Smooth muscle cell (in vitro differentiated cells): ENCODE data around the gene PICK1. TPM values are rescaled to one million over a fixed set of nuclear protein-coding genes. Genes with fewer than 3 reads are reported as not detected.

Experiments
- DNase-seq: peaks from one replicate; lab custom pipeline; 2025; ENCODE audit not compliant: unreplicated experiment; lab: John Stamatoyannopoulos, UW
- H2AFZ ChIP-seq: fragments of 200-600 bp; sonication (generic); 2 replicates; pipeline ENCODE4 v1.6.0; 2016; ENCODE audit warnings: antibody characterized with exemption, low read depth, mild to moderate bottlenecking
- H3F3A ChIP-seq: fragments of 200-600 bp; sonication (generic); 2 replicates; pipeline ENCODE4 v1.6.0; 2017; ENCODE audit warnings: antibody characterized with exemption, low read depth
- H3K27ac ChIP-seq: fragments of 200-600 bp; sonication (generic); 2 replicates; pipeline ENCODE4 v1.5.1; 2016; ENCODE audit warnings: low read depth, mild to moderate bottlenecking
- H3K27me3 ChIP-seq: fragments of 200-600 bp; sonication (generic); 2 replicates; pipeline ENCODE4 v1.6.1; 2016; ENCODE audit warnings: low read depth, mild to moderate bottlenecking
- H3K36me3 ChIP-seq: fragments of 200-600 bp; sonication (generic); 2 replicates; pipeline ENCODE4 v1.5.1; 2016; ENCODE audit warnings: low read depth
- H3K4me1 ChIP-seq: fragments of 200-600 bp; sonication (generic); 2 replicates; pipeline ENCODE4 v1.5.1; 2016; ENCODE audit warnings: low read depth
- H3K4me2 ChIP-seq: fragments of 200-600 bp; sonication (generic); 2 replicates; pipeline ENCODE4 v1.6.0; 2016; ENCODE audit warnings: mild to moderate bottlenecking
- H3K4me3 ChIP-seq: fragments of 200-600 bp; sonication (generic); 2 replicates; pipeline ENCODE4 v1.5.1; 2016; ENCODE audit warnings: mild to moderate bottlenecking
- H3K79me2 ChIP-seq: fragments of 200-600 bp; sonication (generic); 2 replicates; pipeline ENCODE4 v1.6.0; 2016; ENCODE audit warnings: low read depth, mild to moderate bottlenecking
- H3K9ac ChIP-seq: fragments of 200-600 bp; sonication (generic); 2 replicates; pipeline ENCODE4 v1.6.0; 2016; ENCODE audit warnings: low read depth
- H3K9me3 ChIP-seq: fragments of 200-600 bp; sonication (generic); replicated peaks from 2 replicates; pipeline ENCODE4 v1.5.1; 2016; ENCODE audit warnings: low read depth
- H4K20me1 ChIP-seq: fragments of 200-600 bp; sonication (generic); 2 replicates; pipeline ENCODE4 v1.6.0; 2016; ENCODE audit warnings: low read depth
- WGBS: methylation state at CpG from one replicate; pipeline ENCODE4 v1.1.7; 2016; ENCODE audit warnings: low lambda C conversion rate; 5-methylcytosine and 5-hydroxymethylcytosine counted together
- polyA plus RNA-seq: library from polyadenylated mRNA; unstranded; fragments of >200 nt; fragmentation: Nextera tagmentation; extraction: Ambion mirVana; gene quantifications from 2 replicates; pipeline ENCODE4 v1.2.1, GENCODE V29; 2016
- total RNA-seq: library from RNA; depleted of rRNA; stranded (reverse); fragments of >200 nt; gene quantifications from 2 replicates; pipeline ENCODE4 v1.2.3, GENCODE V29; 2014
- TF ChIP-seq, protein P1 (sequence below): fragments of 200-600 bp; sonication (generic); IDR thresholded peaks from 2 replicates; pipeline ENCODE4 v1.5.1; 2017; ENCODE audit warnings: borderline replicate concordance, mild to moderate bottlenecking, antibody characterized with exemption; ENCODE audit not compliant: insufficient read depth, poor library complexity, severe bottlenecking

PICK1 gene
- total and polyA plus RNA-seq, 2 experiments from 2014 or later: 8.8 to 17.5 TPM

- no peak overlapping the region for H3K9ac ChIP-seq
- no peak overlapping the region for H3K4me2 ChIP-seq
- no peaks in the 10 kb centered on the region for H3K9me3 ChIP-seq
- no peak overlapping the region for H2AFZ ChIP-seq
- peaks cover 13% of the 10 kb centered on the region for H3K4me1 ChIP-seq
- DNase-seq: no peak
- H3K36me3 ChIP-seq: no peaks in the 10 kb centered on the region
- TF ChIP-seq, protein P1, sequence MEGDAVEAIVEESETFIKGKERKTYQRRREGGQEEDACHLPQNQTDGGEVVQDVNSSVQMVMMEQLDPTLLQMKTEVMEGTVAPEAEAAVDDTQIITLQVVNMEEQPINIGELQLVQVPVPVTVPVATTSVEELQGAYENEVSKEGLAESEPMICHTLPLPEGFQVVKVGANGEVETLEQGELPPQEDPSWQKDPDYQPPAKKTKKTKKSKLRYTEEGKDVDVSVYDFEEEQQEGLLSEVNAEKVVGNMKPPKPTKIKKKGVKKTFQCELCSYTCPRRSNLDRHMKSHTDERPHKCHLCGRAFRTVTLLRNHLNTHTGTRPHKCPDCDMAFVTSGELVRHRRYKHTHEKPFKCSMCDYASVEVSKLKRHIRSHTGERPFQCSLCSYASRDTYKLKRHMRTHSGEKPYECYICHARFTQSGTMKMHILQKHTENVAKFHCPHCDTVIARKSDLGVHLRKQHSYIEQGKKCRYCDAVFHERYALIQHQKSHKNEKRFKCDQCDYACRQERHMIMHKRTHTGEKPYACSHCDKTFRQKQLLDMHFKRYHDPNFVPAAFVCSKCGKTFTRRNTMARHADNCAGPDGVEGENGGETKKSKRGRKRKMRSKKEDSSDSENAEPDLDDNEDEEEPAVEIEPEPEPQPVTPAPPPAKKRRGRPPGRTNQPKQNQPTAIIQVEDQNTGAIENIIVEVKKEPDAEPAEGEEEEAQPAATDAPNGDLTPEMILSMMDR: no peak
- no peaks in the 10 kb centered on the region for H3F3A ChIP-seq
- H3K27me3 ChIP-seq: no peaks in the 10 kb centered on the region
- H3K79me2 ChIP-seq: no peaks in the 10 kb centered on the region
- no peak overlapping the region for H3K27ac ChIP-seq
- no peak overlapping the region for H3K4me3 ChIP-seq
- 88% methylated on average over 12 of the region's 12 CpGs for WGBS
- H4K20me1 ChIP-seq: no peaks in the 10 kb centered on the region
These were observed 39.0 kb upstream of the PICK1 start for GRCh38 chr22:38017939-38018885.

GRCh38 chr22:38018938-38019827 lies 38.0 kb upstream of the PICK1 start:
- Histone ChIP-seq H3K36me3 (no peaks in the 10 kb centered on the region), H4K20me1 (no peaks in the 10 kb centered on the region), H3K27me3 (no peaks in the 10 kb centered on the region), H3F3A (no peaks in the 10 kb centered on the region), H2AFZ (no peak overlapping the region), H3K4me1 (peaks cover 13% of the 10 kb centered on the region), H3K27ac (no peak overlapping the region), H3K9me3 (no peaks in the 10 kb centered on the region), H3K4me3 (no peak overlapping the region), H3K79me2 (no peaks in the 10 kb centered on the region), H3K9ac (no peak overlapping the region), H3K4me2 (no peak overlapping the region)
- 89% methylated on average over 18 of the region's 19 CpGs for WGBS
- TF ChIP-seq, protein P1: no peak
- no peak for DNase-seq

DNA sequence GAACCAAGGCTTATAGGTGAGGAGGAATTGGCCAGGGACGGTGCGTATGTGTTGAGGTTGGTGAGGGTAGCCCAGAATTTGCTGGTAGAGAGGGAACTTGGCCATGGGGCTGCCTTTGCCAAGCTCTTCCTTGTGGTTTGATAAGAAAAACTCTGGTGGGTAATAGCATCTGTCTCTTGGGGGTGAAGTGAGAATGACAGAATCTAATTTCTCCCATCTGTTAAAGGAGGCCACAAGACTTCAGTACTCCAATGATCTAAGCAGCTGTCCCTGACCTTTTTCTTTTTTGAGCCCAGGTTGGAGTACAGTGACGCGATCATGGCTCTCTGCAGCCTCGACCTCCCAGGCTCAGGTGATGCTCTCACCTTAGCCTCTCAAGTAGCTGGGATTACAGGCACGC lies 36.0 kb upstream of the PICK1 start:
- Histone ChIP-seq H3K9me3 (no peaks in the 10 kb centered on the region), H4K20me1 (no peaks in the 10 kb centered on the region), H3K4me2 (no peak overlapping the region), H3K4me3 (no peak overlapping the region), H2AFZ (no peak overlapping the region), H3K27ac (no peak overlapping the region), H3K79me2 (no peaks in the 10 kb centered on the region), H3F3A (no peaks in the 10 kb centered on the region), H3K9ac (no peak overlapping the region), H3K4me1 (peaks cover 8% of the 10 kb centered on the region), H3K27me3 (no peaks in the 10 kb centered on the region), H3K36me3 (no peaks in the 10 kb centered on the region)
- DNase-seq: no peak
- TF ChIP-seq, protein P1: no peak
- WGBS: 94% methylated on average over 6 of the region's 6 CpGs
